Mesothelial cell of epicardium (in vitro differentiated cells): ENCODE measurements around the gene TP53AIP1. TPM values are rescaled to one million over a fixed set of nuclear protein-coding genes. Genes with fewer than 3 reads are reported as not detected.

Experiments used
- DNase-seq, 2 experiments: peaks; one replicate each; pipeline ENCODE4 v3.0.0; 2021; ENCODE audit warnings: low spot score in 2 of 2; ENCODE audit not compliant: unreplicated experiment in 2 of 2
- H3K27ac Mint-ChIP-seq: 2 replicates; pipeline ENCODE4 v1.8.0; 2021; ENCODE audit warnings: mixed read lengths
- H3K27me3 Mint-ChIP-seq: 2 replicates; pipeline ENCODE4 v1.8.0; 2021; ENCODE audit warnings: low read depth, mixed read lengths
- H3K36me3 Mint-ChIP-seq: 2 replicates; pipeline ENCODE4 v1.8.0; 2021; ENCODE audit warnings: mixed read lengths
- H3K4me1 Mint-ChIP-seq: 2 replicates; pipeline ENCODE4 v1.8.0; 2021; ENCODE audit warnings: mixed read lengths
- H3K4me3 Mint-ChIP-seq: 2 replicates; pipeline ENCODE4 v1.8.0; 2021; ENCODE audit warnings: mild to moderate bottlenecking, moderate library complexity, mixed read lengths
- H3K9me3 Mint-ChIP-seq: 2 replicates; pipeline ENCODE4 v1.8.0; 2021; ENCODE audit warnings: mixed read lengths
- total RNA-seq: library from RNA; stranded (reverse); gene quantifications from 3 replicates; pipeline ENCODE4 v1.2.1, GENCODE V29; 2021
- TF ChIP-seq, protein P1 (sequence below): fragments of 200-600 bp; sonication (generic); IDR thresholded peaks from one replicate; pipeline ENCODE4 v1.5.0; 2021; ENCODE audit warnings: antibody characterized with exemption; ENCODE audit not compliant: unreplicated experiment

The TP53AIP1 gene
- total RNA-seq, 1 donor from 2014 or later, result 0.45 TPM

DNA sequence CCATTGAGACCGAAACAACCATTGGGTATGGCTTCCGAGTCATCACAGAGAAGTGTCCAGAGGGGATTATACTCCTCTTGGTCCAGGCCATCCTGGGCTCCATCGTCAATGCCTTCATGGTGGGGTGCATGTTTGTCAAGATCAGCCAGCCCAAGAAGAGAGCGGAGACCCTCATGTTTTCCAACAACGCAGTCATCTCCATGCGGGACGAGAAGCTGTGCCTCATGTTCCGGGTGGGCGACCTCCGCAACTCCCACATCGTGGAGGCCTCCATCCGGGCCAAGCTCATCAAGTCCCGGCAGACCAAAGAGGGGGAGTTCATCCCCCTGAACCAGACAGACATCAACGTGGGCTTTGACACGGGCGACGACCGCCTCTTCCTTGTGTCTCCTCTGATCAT lies 31.0 kb downstream of the TP53AIP1 start:
- no peak for DNase-seq
- Mint-ChIP-seq H3K36me3 (no peaks in the 10 kb centered on the region), H3K9me3 (no peaks in the 10 kb centered on the region), H3K4me1 (peaks cover 4% of the 10 kb centered on the region), H3K27ac (no peak overlapping the region), H3K27me3 (peaks cover 29% of the 10 kb centered on the region), H3K4me3 (no peak overlapping the region)
- TF ChIP-seq, protein P1, sequence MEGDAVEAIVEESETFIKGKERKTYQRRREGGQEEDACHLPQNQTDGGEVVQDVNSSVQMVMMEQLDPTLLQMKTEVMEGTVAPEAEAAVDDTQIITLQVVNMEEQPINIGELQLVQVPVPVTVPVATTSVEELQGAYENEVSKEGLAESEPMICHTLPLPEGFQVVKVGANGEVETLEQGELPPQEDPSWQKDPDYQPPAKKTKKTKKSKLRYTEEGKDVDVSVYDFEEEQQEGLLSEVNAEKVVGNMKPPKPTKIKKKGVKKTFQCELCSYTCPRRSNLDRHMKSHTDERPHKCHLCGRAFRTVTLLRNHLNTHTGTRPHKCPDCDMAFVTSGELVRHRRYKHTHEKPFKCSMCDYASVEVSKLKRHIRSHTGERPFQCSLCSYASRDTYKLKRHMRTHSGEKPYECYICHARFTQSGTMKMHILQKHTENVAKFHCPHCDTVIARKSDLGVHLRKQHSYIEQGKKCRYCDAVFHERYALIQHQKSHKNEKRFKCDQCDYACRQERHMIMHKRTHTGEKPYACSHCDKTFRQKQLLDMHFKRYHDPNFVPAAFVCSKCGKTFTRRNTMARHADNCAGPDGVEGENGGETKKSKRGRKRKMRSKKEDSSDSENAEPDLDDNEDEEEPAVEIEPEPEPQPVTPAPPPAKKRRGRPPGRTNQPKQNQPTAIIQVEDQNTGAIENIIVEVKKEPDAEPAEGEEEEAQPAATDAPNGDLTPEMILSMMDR, result no peak

DNA sequence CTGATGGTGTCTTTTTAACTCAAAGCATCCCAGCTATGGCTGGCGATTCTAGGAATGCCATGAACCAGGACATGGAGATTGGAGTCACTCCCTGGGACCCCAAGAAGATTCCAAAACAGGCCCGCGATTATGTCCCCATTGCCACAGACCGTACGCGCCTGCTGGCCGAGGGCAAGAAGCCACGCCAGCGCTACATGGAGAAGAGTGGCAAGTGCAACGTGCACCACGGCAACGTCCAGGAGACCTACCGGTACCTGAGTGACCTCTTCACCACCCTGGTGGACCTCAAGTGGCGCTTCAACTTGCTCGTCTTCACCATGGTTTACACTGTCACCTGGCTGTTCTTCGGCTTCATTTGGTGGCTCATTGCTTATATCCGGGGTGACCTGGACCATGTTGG lies 31.4 kb downstream of the TP53AIP1 start:
- H3K4me1 Mint-ChIP-seq, result peaks cover 5% of the 10 kb centered on the region
- H3K36me3 Mint-ChIP-seq, result no peaks in the 10 kb centered on the region
- H3K27ac Mint-ChIP-seq, result no peak overlapping the region
- no peaks in the 10 kb centered on the region for H3K9me3 Mint-ChIP-seq
- DNase-seq, result no peak
- H3K4me3 Mint-ChIP-seq, result no peak overlapping the region
- TF ChIP-seq, protein P1, result no peak
- H3K27me3 Mint-ChIP-seq, result peaks cover 32% of the 10 kb centered on the region

DNA sequence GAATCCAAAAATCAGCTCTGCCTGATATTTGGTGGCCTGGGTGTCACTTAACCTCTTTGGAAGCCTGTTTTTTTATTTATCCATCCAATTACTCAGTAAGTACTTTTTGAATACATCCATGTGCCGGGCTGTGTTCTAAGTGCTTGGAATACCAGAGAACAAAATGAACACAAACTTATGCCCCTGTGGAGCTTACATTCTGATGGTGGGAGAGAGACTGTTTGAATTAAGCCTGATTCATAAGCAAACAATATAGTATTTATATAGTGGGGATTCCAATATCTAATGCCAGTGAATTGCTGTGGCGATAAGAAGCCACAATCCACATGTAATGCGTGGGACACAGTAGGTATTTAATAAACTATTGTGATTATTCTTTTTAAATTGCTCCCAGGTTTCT lies 32.1 kb downstream of the TP53AIP1 start:
- Mint-ChIP-seq H3K9me3 (no peaks in the 10 kb centered on the region), H3K36me3 (no peaks in the 10 kb centered on the region), H3K4me1 (peaks cover 11% of the 10 kb centered on the region), H3K4me3 (no peak overlapping the region), H3K27ac (no peak overlapping the region), H3K27me3 (peaks cover 38% of the 10 kb centered on the region)
- no peak for DNase-seq
- TF ChIP-seq, protein P1, result no peak

DNA sequence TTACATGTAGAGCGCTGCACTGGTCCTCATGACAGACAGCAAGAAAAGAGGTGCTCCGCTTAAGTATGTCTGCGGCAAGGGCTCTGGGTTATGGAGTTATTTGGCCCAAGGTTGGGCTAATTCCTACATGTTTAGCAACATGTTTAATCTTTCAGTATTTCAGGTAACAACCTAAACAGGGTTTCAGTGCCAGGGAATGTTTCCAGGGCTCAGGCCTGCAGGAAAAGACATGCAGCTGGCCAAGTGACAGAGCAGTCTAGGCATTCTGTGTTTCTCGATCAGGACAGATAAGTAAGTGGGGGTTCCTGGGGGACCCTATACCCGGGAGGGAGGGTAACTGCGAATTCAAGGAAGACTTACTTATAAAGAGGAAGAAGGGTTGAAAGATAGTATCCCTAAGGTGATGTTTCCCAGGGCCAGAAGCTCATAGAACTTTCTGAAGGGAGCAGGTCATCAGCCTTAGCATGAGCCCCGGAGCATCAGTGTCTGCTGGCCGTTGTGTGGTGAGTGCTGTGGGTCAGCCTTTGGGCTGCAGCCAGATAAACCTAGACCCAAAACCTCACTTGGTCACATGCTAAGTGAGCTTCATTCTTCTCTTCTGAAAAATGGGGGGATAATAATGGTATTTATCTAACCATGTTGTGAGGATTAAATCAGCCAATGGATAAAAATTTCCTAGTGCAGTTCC lies 33.1 kb downstream of the TP53AIP1 start:
- Mint-ChIP-seq H3K27me3 (peaks cover 40% of the 10 kb centered on the region), H3K4me1 (peaks cover 14% of the 10 kb centered on the region), H3K36me3 (no peaks in the 10 kb centered on the region), H3K27ac (no peak overlapping the region), H3K9me3 (no peaks in the 10 kb centered on the region), H3K4me3 (no peak overlapping the region)
- no peak for DNase-seq
- TF ChIP-seq, protein P1, result no peak

DNA sequence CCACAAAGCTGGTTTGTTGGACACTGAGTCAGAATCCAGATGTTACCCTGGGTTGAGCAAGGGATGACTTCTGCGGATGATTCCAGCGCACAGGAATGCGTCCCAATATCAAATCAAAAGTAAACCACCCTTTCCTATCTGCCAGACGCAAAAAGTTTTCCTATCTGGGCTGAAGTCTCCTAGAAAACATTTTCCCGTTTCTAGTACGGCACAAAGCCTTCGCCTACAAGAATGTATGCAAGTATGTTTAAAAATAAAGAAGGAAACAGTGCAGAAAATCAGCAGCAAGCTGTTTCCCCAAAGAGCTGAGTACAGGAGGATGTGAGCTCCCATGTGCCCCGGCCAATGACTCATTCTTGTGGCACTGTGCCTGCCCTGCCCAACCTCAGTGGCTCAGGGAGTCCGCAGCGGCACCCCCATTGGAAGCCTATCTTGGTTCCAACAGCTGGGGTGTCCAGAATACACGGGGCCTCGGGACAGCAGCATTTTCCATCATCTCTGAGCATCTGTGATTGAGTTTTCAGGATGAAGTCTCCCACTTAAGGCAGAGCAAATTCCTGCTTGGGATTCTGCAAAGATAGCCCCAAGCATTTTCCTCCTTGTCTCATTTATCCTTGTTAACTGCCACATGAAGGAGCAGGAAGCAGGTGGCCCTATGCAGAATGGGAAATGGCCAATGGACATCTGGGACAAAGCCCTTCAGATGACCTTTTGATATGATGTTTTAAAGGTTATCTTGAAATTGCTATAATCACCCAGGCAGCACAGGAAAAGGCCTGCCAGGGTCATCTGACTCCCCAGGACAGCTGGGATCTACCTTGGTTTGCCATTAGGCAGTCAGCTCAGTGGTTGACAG lies 34.1 kb downstream of the TP53AIP1 start:
- no peaks in the 10 kb centered on the region for H3K36me3 Mint-ChIP-seq
- peaks cover 48% of the 10 kb centered on the region for H3K27me3 Mint-ChIP-seq
- H3K4me3 Mint-ChIP-seq, result no peak overlapping the region
- H3K27ac Mint-ChIP-seq, result no peak overlapping the region
- no peaks in the 10 kb centered on the region for H3K9me3 Mint-ChIP-seq
- DNase-seq, result no peak
- H3K4me1 Mint-ChIP-seq, result peaks cover 22% of the 10 kb centered on the region
- TF ChIP-seq, protein P1, result no peak
